ENCODE measurements around the gene SLC26A5. TPM values are rescaled to one million over a fixed set of nuclear protein-coding genes. Genes with fewer than 3 reads are reported as not detected.
"Not testable (repeated sequence)": the region's sequence is repeated elsewhere in the genome, so short reads cannot be mapped to it uniquely, and the experiment has no call there.

SLC26A5 gene, protein sequence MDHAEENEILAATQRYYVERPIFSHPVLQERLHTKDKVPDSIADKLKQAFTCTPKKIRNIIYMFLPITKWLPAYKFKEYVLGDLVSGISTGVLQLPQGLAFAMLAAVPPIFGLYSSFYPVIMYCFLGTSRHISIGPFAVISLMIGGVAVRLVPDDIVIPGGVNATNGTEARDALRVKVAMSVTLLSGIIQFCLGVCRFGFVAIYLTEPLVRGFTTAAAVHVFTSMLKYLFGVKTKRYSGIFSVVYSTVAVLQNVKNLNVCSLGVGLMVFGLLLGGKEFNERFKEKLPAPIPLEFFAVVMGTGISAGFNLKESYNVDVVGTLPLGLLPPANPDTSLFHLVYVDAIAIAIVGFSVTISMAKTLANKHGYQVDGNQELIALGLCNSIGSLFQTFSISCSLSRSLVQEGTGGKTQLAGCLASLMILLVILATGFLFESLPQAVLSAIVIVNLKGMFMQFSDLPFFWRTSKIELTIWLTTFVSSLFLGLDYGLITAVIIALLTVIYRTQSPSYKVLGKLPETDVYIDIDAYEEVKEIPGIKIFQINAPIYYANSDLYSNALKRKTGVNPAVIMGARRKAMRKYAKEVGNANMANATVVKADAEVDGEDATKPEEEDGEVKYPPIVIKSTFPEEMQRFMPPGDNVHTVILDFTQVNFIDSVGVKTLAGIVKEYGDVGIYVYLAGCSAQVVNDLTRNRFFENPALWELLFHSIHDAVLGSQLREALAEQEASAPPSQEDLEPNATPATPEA
- total RNA-seq: not detected

DNA sequence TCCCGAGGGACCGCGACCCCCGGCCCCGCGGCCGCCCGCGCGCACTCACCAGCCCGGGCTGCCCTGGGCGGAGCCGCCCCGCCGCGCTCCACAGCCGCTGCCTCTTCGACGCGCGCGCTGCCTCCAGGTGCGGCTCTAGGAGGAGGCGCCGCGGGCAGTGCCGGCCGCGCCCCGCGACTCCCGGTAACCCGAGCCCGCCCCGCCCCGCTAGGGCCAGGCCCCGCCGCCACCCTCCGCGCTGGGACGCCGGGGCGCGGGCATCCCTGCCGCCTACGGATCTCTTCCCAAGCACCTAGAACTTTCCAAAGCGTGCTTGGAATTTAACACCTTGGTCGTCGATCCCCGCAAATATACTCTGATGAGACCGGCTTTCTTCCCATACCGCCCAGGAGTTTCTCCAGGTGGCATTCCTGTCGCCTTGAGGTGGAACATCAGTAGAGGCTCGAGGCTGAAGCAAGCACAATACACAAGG lies at the start of gene SLC26A5:
SLC26A5 (minus strand) TSS at position 159 of the 472 bp plus-strand sequence. CDS start 24,693 bp downstream, outside the sequence.
- intact Hi-C loops (cut with DNase I): no loop called here
- H3K4me3 ChIP-seq: peak within 1 kb of the TSS; percentile 44 to 55
- no peaks in the 10 kb centered on the region for H3K9me3 ChIP-seq
- no peaks in the 10 kb centered on the region for H3K27me3 ChIP-seq
- H3K4me1 ChIP-seq: peaks cover 0 to 2% of the 10 kb centered on the region in 2 donors
- H3K36me3 ChIP-seq: no peaks in the 10 kb centered on the region
- no peak for DNase-seq (ENCODE audit: low spot score in 2 of 2)
- TF ChIP-seq, protein P1, sequence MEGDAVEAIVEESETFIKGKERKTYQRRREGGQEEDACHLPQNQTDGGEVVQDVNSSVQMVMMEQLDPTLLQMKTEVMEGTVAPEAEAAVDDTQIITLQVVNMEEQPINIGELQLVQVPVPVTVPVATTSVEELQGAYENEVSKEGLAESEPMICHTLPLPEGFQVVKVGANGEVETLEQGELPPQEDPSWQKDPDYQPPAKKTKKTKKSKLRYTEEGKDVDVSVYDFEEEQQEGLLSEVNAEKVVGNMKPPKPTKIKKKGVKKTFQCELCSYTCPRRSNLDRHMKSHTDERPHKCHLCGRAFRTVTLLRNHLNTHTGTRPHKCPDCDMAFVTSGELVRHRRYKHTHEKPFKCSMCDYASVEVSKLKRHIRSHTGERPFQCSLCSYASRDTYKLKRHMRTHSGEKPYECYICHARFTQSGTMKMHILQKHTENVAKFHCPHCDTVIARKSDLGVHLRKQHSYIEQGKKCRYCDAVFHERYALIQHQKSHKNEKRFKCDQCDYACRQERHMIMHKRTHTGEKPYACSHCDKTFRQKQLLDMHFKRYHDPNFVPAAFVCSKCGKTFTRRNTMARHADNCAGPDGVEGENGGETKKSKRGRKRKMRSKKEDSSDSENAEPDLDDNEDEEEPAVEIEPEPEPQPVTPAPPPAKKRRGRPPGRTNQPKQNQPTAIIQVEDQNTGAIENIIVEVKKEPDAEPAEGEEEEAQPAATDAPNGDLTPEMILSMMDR (IDR thresholded peaks at IDR 0.05): no peak
- no peak within 1 kb of the TSS for H3K27ac ChIP-seq

DNA sequence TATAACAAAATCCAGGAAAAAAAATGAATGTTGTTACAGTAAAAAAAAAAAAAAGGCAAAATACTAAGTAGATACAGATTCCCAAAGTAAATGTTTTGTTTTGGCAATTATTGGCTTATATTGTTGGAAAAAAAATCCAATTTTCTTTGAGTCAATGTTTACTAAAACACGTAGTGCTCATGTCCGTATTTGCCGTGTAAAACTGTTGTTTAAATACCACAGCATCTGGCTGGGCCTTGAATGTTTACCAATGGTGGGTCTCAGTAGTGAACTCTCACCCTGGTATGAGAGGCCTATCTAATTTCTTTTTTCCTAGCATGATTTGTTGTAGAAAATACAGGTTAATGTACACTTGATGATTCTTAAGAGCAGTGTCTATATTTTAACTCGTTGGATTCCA lies 41.4 kb upstream of the SLC26A5 start:
- Histone ChIP-seq H3K27me3 (no peaks in the 10 kb centered on the region), H3K9me3 (no peaks in the 10 kb centered on the region), H3K27ac (no peak overlapping the region), H3K36me3 (no peaks in the 10 kb centered on the region), H3K4me1 (no peaks in the 10 kb centered on the region), H3K4me3 (no peak overlapping the region)
- TF ChIP-seq, protein P1 (IDR thresholded peaks at IDR 0.05): no peak
- DNase-seq (ENCODE audit: low spot score in 2 of 2): no peak
- intact Hi-C loops (cut with DNase I): no loop called here

DNA sequence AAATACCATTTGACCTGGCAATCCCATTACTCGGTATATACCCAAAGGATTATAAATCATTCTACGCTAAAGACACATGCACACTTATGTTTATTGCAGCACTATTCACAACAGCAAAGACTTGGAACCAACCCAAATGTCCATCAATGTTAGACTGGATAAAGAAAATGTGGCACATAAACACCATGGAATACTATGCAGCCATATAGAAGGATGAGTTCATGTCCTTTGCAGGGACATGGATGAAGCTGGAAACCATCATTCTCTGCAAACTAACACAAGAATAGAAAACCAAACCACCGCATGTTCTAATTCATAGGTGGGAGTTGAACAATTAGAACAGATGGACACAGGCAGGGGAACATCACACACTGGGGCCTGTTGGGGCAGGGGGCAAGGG lies 40.9 kb upstream of the SLC26A5 start:
- intact Hi-C loops (cut with DNase I); DNase-seq (ENCODE audit: low spot score in 2 of 2); H3K4me3 ChIP-seq: not testable (repeated sequence)

DNA sequence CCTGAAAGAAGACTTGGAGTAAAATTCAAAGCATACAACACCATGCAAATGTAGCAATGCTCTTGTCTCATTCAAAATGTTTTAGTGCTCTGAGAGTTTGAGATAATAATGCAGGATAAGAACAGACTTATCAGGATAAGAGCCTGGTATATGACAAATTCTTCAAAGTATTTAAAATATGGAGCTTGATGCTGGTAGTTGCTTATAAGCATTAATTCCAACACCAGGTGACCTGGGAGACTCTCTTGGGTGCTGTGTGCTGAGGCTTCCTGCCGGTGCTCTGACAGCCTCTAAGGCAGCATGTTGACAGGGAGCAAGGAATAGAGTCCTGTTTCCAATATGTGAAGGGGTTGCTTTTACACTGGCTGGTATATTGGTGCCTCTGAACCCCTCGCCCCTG lies 34.8 kb upstream of the SLC26A5 start:
- H3K27me3 ChIP-seq: no peaks in the 10 kb centered on the region
- H3K4me1 ChIP-seq: no peaks in the 10 kb centered on the region
- H3K27ac ChIP-seq: no peak overlapping the region
- intact Hi-C loops (cut with DNase I): no loop called here
- TF ChIP-seq, protein P1 (IDR thresholded peaks at IDR 0.05): no peak
- no peak for DNase-seq (ENCODE audit: low spot score in 2 of 2)
- H3K36me3 ChIP-seq: no peaks in the 10 kb centered on the region
- no peak overlapping the region for H3K4me3 ChIP-seq
- no peaks in the 10 kb centered on the region for H3K9me3 ChIP-seq

More for the DNA sequence above, 40.9 kb upstream of the SLC26A5 start:
- H3K9me3 ChIP-seq, H3K27me3 ChIP-seq, H3K27ac ChIP-seq, H3K4me1 ChIP-seq, H3K36me3 ChIP-seq: not testable (repeated sequence)

DNA sequence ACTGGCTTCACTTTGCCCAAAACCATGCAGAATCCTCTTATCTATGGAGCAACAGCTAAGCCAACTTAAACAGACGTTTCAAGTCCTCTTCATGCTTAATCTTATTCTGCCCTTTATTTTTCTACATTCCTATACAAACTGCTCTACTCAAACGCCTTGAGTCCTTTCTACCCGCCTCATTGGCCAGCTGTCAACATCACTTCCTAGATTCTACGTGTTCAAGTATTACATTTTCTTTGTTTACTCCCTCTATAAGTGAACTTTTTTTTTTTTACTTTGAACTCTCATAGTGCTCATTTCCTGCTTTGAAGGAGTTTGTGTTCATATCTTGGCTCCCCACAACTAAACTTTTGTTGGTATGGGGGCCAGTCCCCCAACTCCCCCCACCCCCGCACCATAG lies 28.9 kb upstream of the SLC26A5 start:
- intact Hi-C loops (cut with DNase I): no loop called here
- no peaks in the 10 kb centered on the region for H3K9me3 ChIP-seq

More for the DNA sequence above, 28.9 kb upstream of the SLC26A5 start:
- TF ChIP-seq, protein P1 (IDR thresholded peaks at IDR 0.05): no peak
- no peaks in the 10 kb centered on the region for H3K27me3 ChIP-seq
- H3K4me1 ChIP-seq: no peaks in the 10 kb centered on the region
- H3K27ac ChIP-seq: no peak overlapping the region
- H3K4me3 ChIP-seq: no peak overlapping the region
- no peaks in the 10 kb centered on the region for H3K36me3 ChIP-seq
- DNase-seq (ENCODE audit: low spot score in 2 of 2): no peak

Data from ascending aorta (tissue), 2 donors.